Measurements from ENCODE around the gene MEF2A.

MEF2A gene

GRCh38 chr15:99592145-99592791, 26.5 kb downstream of the MEF2A start:
- no peak for ATAC-seq (ENCODE audit: insufficient read depth, low read depth)
- H3K9me3 ChIP-seq (ENCODE audit: insufficient read depth, low read length, severe bottlenecking): peaks cover 4% of the 10 kb centered on the region
- H3K27me3 ChIP-seq (ENCODE audit: insufficient read depth, low read length, poor library complexity): no peaks in the 10 kb centered on the region
- no peak for TF ChIP-seq CTCF (IDR thresholded peaks at IDR 0.05; ENCODE audit: borderline replicate concordance, extremely low read depth, low read length, poor library complexity, severe bottlenecking)
- TF ChIP-seq EZH2 (IDR thresholded peaks at IDR 0.05; ENCODE audit: borderline replicate concordance, low read depth, low read length, severe bottlenecking): no peak
- no peak overlapping the region for H2AFZ ChIP-seq (ENCODE audit: low read depth, low read length)
- H3K9ac ChIP-seq (ENCODE audit: low read depth, low read length): no peak overlapping the region
- H3K79me2 ChIP-seq (ENCODE audit: insufficient read depth, low read length): peaks cover 99% of the 10 kb centered on the region
- H4K20me1 ChIP-seq (ENCODE audit: insufficient read depth, low read length): peaks cover 11% of the 10 kb centered on the region; the same call in 1 of the 2 replicates
- no peak overlapping the region for H3K27ac ChIP-seq (ENCODE audit: low read length)
- DNase-seq: no peak
- peaks cover 21% of the 10 kb centered on the region for H3K4me1 ChIP-seq (ENCODE audit: insufficient read depth, low read length)
- no peak overlapping the region for H3K4me2 ChIP-seq (ENCODE audit: insufficient read depth, low read length)
- H3K4me3 ChIP-seq (ENCODE audit: low read depth in 1 of 2, low read length in 2 of 2): no peak overlapping the region
- peaks cover 10% of the 10 kb centered on the region for H3K36me3 ChIP-seq (ENCODE audit: insufficient read depth, low read length)

- peaks cover 11% of the 10 kb centered on the region; the same call in 1 of the 2 replicates for H4K20me1 ChIP-seq (ENCODE audit: insufficient read depth, low read length)
- no peaks in the 10 kb centered on the region for H3K27me3 ChIP-seq (ENCODE audit: insufficient read depth, low read length, poor library complexity)
- no peak for ATAC-seq (ENCODE audit: insufficient read depth, low read depth)
- no peak overlapping the region for H3K4me3 ChIP-seq (ENCODE audit: low read depth in 1 of 2, low read length in 2 of 2)
- TF ChIP-seq EZH2 (IDR thresholded peaks at IDR 0.05; ENCODE audit: borderline replicate concordance, low read depth, low read length, severe bottlenecking): no peak
- TF ChIP-seq CTCF (IDR thresholded peaks at IDR 0.05; ENCODE audit: borderline replicate concordance, extremely low read depth, low read length, poor library complexity, severe bottlenecking): no peak
- H3K4me1 ChIP-seq (ENCODE audit: insufficient read depth, low read length): peaks cover 21% of the 10 kb centered on the region
- no peak for DNase-seq
- peaks cover 98% of the 10 kb centered on the region for H3K79me2 ChIP-seq (ENCODE audit: insufficient read depth, low read length)
- no peak overlapping the region for H3K4me2 ChIP-seq (ENCODE audit: insufficient read depth, low read length)
- H2AFZ ChIP-seq (ENCODE audit: low read depth, low read length): no peak overlapping the region
- no peak overlapping the region for H3K9ac ChIP-seq (ENCODE audit: low read depth, low read length)
- peaks cover 4% of the 10 kb centered on the region for H3K9me3 ChIP-seq (ENCODE audit: insufficient read depth, low read length, severe bottlenecking)
- H3K36me3 ChIP-seq (ENCODE audit: insufficient read depth, low read length): peaks cover 10% of the 10 kb centered on the region
- no peak overlapping the region for H3K27ac ChIP-seq (ENCODE audit: low read length)
Measured at GRCh38 chr15:99593070-99593469, 27.3 kb downstream of the MEF2A start.

GRCh38 chr15:99594916-99595315, 29.1 kb downstream of the MEF2A start:
- Histone ChIP-seq H3K9ac (ENCODE audit: low read depth, low read length) (no peak overlapping the region), H3K27me3 (ENCODE audit: insufficient read depth, low read length, poor library complexity) (no peaks in the 10 kb centered on the region), H3K4me3 (ENCODE audit: low read depth in 1 of 2, low read length in 2 of 2) (no peak overlapping the region), H3K36me3 (ENCODE audit: insufficient read depth, low read length) (peaks cover 20% of the 10 kb centered on the region), H3K9me3 (ENCODE audit: insufficient read depth, low read length, severe bottlenecking) (peaks cover 4% of the 10 kb centered on the region), H3K79me2 (ENCODE audit: insufficient read depth, low read length) (peaks cover 98% of the 10 kb centered on the region), H4K20me1 (ENCODE audit: insufficient read depth, low read length) (peaks cover 11% of the 10 kb centered on the region; the same call in 1 of the 2 replicates), H3K4me1 (ENCODE audit: insufficient read depth, low read length) (peaks cover 4% of the 10 kb centered on the region), H3K4me2 (ENCODE audit: insufficient read depth, low read length) (no peak overlapping the region), H2AFZ (ENCODE audit: low read depth, low read length) (no peak overlapping the region), H3K27ac (ENCODE audit: low read length) (no peak overlapping the region)
- TF ChIP-seq CTCF (IDR thresholded peaks at IDR 0.05; ENCODE audit: borderline replicate concordance, extremely low read depth, low read length, poor library complexity, severe bottlenecking) (no peak), EZH2 (IDR thresholded peaks at IDR 0.05; ENCODE audit: borderline replicate concordance, low read depth, low read length, severe bottlenecking) (no peak)
- no peak for ATAC-seq (ENCODE audit: insufficient read depth, low read depth)
- no peak for DNase-seq
